ENCODE measurements around the gene CARHSP1. TPM values are rescaled to one million over a fixed set of nuclear protein-coding genes. Genes with fewer than 3 reads are reported as not detected.

Gene CARHSP1
- polyA plus RNA-seq, 1 of the 3 experiments (the other 2 are of a cell fraction) = 93.6 TPM

GRCh38 chr16:8849411-8850011, 19.3 kb downstream of the CARHSP1 start:
- peak overlapping the region; percentile 53 to 82 for H3K27ac ChIP-seq (ENCODE audit: low read depth in 2 of 2, low read length in 1 of 2)
- no peaks in the 10 kb centered on the region for H3K9me2 ChIP-seq
- POLR2A ChIA-PET = no interaction called here
- no peaks in the 10 kb centered on the region for H3K27me3 ChIP-seq (ENCODE audit: insufficient read depth)
- H3K4me2 ChIP-seq = peak overlapping the region; percentile 65
- no peak overlapping the region; a peak in 1 of 4 replicates for H3K4me3 ChIP-seq (ENCODE audit: low read depth in 2 of 2, low read length in 1 of 2)
- H3K36me3 ChIP-seq (replicated peaks in 1 of 2; ENCODE audit: control insufficient read depth in 1 of 2, insufficient read depth in 2 of 2, low read length in 1 of 2) = peaks cover 19 to 32% of the 10 kb centered on the region in 2 experiments
- H3K4me1 ChIP-seq (ENCODE audit: control insufficient read depth in 1 of 2, insufficient read depth in 2 of 2, low read depth in 1 of 2, low read length in 1 of 2) = peaks cover 13 to 21% of the 10 kb centered on the region in 2 experiments; a peak in 3 of 4 replicates
- H3K9me3 ChIP-seq = no peaks in the 10 kb centered on the region
- peaks cover 40% of the 10 kb centered on the region for H4K20me1 ChIP-seq (ENCODE audit: insufficient read depth)
- H3K79me2 ChIP-seq (ENCODE audit: insufficient read depth) = peaks cover 32% of the 10 kb centered on the region; the same call in 1 of the 2 replicates
- peaks cover 64% of the 10 kb centered on the region for H3F3A ChIP-seq (replicated peaks; ENCODE audit: insufficient read depth)
- TF ChIP-seq POLR2AphosphoS5 (IDR thresholded peaks at IDR 0.05; ENCODE audit: low read depth, low read length) (no peak), NRF1 (IDR thresholded peaks at IDR 0.05; ENCODE audit: low read depth, low read length) (no peak), EP300 (IDR thresholded peaks at IDR 0.05; ENCODE audit: borderline replicate concordance in 1 of 2, low read depth in 1 of 2, low read length in 1 of 2) (no peak), EZH2phosphoT487 (IDR thresholded peaks at IDR 0.05; ENCODE audit: borderline replicate concordance, low read depth) (no peak), RCOR1 (IDR thresholded peaks at IDR 0.05; ENCODE audit: low read length) (no peak), MEF2A (IDR thresholded peaks at IDR 0.05; ENCODE audit: borderline replicate concordance, low read depth) (no peak), ELF1 (IDR thresholded peaks at IDR 0.05) (no peak; the same call in 1 of the 2 replicates), USF1 (IDR thresholded peaks at IDR 0.05; ENCODE audit: borderline replicate concordance, low read depth) (no peak), CTCF (IDR thresholded peaks at IDR 0.05) (no peak), SIN3A (IDR thresholded peaks at IDR 0.05; ENCODE audit: borderline replicate concordance, low read depth, low read length) (no peak), RAD21 (IDR thresholded peaks at IDR 0.05; ENCODE audit: low read length) (no peak), RFX5 (IDR thresholded peaks at IDR 0.05; ENCODE audit: low read length) (no peak), MXI1 (IDR thresholded peaks at IDR 0.05; ENCODE audit: low read depth, low read length) (no peak)
- no peak overlapping the region for H2AFZ ChIP-seq (ENCODE audit: low read depth)
- WGBS (ENCODE audit: low lambda C conversion rate) = 82% methylated on average over 19 of the region's 19 CpGs
- no peak overlapping the region; the same call in 1 of the 2 replicates for H3K9ac ChIP-seq
- CTCF ChIA-PET = interaction anchor here (1.1 to 1.2 kb wide), 2 partner anchors 15 to 31 kb away, joined by 4 to 5 read pairs; no protein-coding TSS in a partner anchor
- peak; percentile 16 for DNase-seq

GRCh38 chr16:8848939-8849391, 19.8 kb downstream of the CARHSP1 start:
- POLR2A ChIA-PET = no interaction called here
- Histone ChIP-seq H3K9me2 (no peaks in the 10 kb centered on the region), H4K20me1 (ENCODE audit: insufficient read depth) (peaks cover 40% of the 10 kb centered on the region), H3K36me3 (replicated peaks in 1 of 2; ENCODE audit: control insufficient read depth in 1 of 2, insufficient read depth in 2 of 2, low read length in 1 of 2) (peaks cover 19 to 32% of the 10 kb centered on the region in 2 experiments), H3K79me2 (ENCODE audit: insufficient read depth) (peaks cover 32% of the 10 kb centered on the region; the same call in 1 of the 2 replicates), H2AFZ (ENCODE audit: low read depth) (no peak overlapping the region), H3K27ac (ENCODE audit: low read depth in 2 of 2, low read length in 1 of 2) (peak overlapping the region; percentile 44 to 82), H3K9ac (no peak overlapping the region), H3K4me1 (ENCODE audit: control insufficient read depth in 1 of 2, insufficient read depth in 2 of 2, low read depth in 1 of 2, low read length in 1 of 2) (peaks cover 13 to 21% of the 10 kb centered on the region in 2 experiments; a peak in 3 of 4 replicates), H3K27me3 (ENCODE audit: insufficient read depth) (no peaks in the 10 kb centered on the region), H3F3A (replicated peaks; ENCODE audit: insufficient read depth) (peaks cover 64% of the 10 kb centered on the region), H3K9me3 (no peaks in the 10 kb centered on the region), H3K4me2 (peak overlapping the region; percentile 65), H3K4me3 (ENCODE audit: low read depth in 2 of 2, low read length in 1 of 2) (no peak overlapping the region)
- peak; percentile 28 for DNase-seq
- CTCF ChIA-PET = interaction anchor here (1.1 kb wide), 1 partner anchor 31 kb away, joined by 4 read pairs; no protein-coding TSS in a partner anchor
- 22% methylated on average over 5 of the region's 8 CpGs for WGBS (ENCODE audit: low lambda C conversion rate)
- TF ChIP-seq CTCF (IDR thresholded peaks at IDR 0.05) (no peak), REST (IDR thresholded peaks at IDR 0.05; ENCODE audit: low read depth, low read length) (no peak), NFIC (IDR thresholded peaks at IDR 0.05; ENCODE audit: borderline replicate concordance) (peak; percentile 33; the same call in 1 of the 2 replicates), TCF12 (IDR thresholded peaks at IDR 0.05) (peak; percentile 55), GATA2 (CRISPR knock-in tag; IDR thresholded peaks at IDR 0.05) (no peak), JUND (IDR thresholded peaks at IDR 0.05) (peak; percentile 60)

All from SK-N-SH (cell line).